Placental pericyte (primary cell): Measurements from ENCODE around the gene DEFB121. TPM values are rescaled to one million over a fixed set of nuclear protein-coding genes. Genes with fewer than 3 reads are reported as not detected.

ENCODE experiments used
- small RNA-seq: library from RNA; depleted of rRNA; stranded (forward); fragments of <200 nt; gene quantifications from one replicate; pipeline ENCODE3, GENCODE V24; 2012; ENCODE audit warnings: low replicate concordance
- total RNA-seq: library from RNA; depleted of rRNA; stranded (reverse); fragments of >200 nt; gene quantifications from 2 replicates; pipeline ENCODE4 v1.2.3, GENCODE V29; 2012

Gene DEFB121
- total RNA-seq, result not detected in 2 replicates

GRCh38 chr20:31406115-31406514 lies at the start of gene DEFB121:
Gene DEFB121, minus strand, starts transcription at chr20:31406215. Its CDS starts 63 bp downstream, at chr20:31406152.

GRCh38 chr20:31440012-31440659 lies 34.1 kb upstream of the DEFB121 start, which contains the start of gene DEFB123:
Gene DEFB123, plus strand, starts transcription at chr20:31440632. Its CDS starts 67 bp downstream, at chr20:31440699.

GRCh38 chr20:31390490-31390889 lies 15.5 kb downstream of the DEFB121 start, which contains the start of gene DEFB119:
Gene DEFB119, minus strand, starts transcription at chr20:31390590. Its CDS starts 107 bp downstream, at chr20:31390483.

GRCh38 chr20:31368301-31368700 lies 37.7 kb downstream of the DEFB121 start, which contains the start of gene DEFB118:
Gene DEFB118, plus strand, starts transcription at chr20:31368601. Its CDS starts 50 bp downstream, at chr20:31368651.

Small RNA genes lying within 50 kb of the gene (small RNA-seq; reads per million reads assigned to genes)
- gene DEFB117, result not detected
- not detected for gene RF00561
- not detected for gene RNA5SP480

Other genes starting within 250 kb of the DEFB121 start
- not detected in 2 replicates for gene DEFB115, start 148.6 kb downstream of the DEFB121 start, total RNA-seq
- not detected in 2 replicates for gene DEFB116, start 97.6 kb downstream of the DEFB121 start, total RNA-seq
- gene DEFB118, start 37.6 kb downstream of the DEFB121 start, total RNA-seq, result not detected in 2 replicates
- not detected in 2 replicates for gene DEFB119, start 15.6 kb downstream of the DEFB121 start, total RNA-seq
- not detected in 2 replicates for gene DEFB123, start 34.4 kb upstream of the DEFB121 start, total RNA-seq
- gene DEFB124, start 68.9 kb upstream of the DEFB121 start, total RNA-seq, result not detected in 2 replicates
- gene REM1, start 69.1 kb upstream of the DEFB121 start, total RNA-seq, result not detected in 2 replicates
- 132 and 202 TPM in 2 replicates for gene HM13, start 108.2 kb upstream of the DEFB121 start, total RNA-seq
- gene ID1, start 199.1 kb upstream of the DEFB121 start, total RNA-seq, result 31.3 and 47.0 TPM in 2 replicates
- gene COX4I2, start 231.7 kb upstream of the DEFB121 start, total RNA-seq, result not detected in 2 replicates